Transverse colon (tissue), 4 donors: ENCODE measurements around the gene SLC6A13. TPM values are rescaled to one million over a fixed set of nuclear protein-coding genes. Genes with fewer than 3 reads are reported as not detected.

ENCODE experiments used
- DNase-seq: peaks from one replicate; pipeline ENCODE4 v3.0.0-alpha.2; 2019
- H3K27ac ChIP-seq, 4 donors: fragments of 200-600 bp; sonication (generic); 2 replicates each; pipeline ENCODE4 v1.5.1; 2016 to 2018; ENCODE audit warnings: inconsistent platforms in 4 of 4
- H3K27me3 ChIP-seq: fragments of 200-600 bp; sonication (generic); 2 replicates; pipeline ENCODE4 v1.5.1; 2017; ENCODE audit warnings: inconsistent platforms
- H3K36me3 ChIP-seq, 4 donors: fragments of 200-600 bp; sonication (generic); 2 replicates each; pipeline ENCODE4 v1.5.1; 2017 to 2019; ENCODE audit warnings: inconsistent platforms in 4 of 4
- H3K4me1 ChIP-seq, 4 donors: fragments of 200-600 bp; sonication (generic); 2 replicates each; pipeline ENCODE4 v1.5.1; 2017 to 2020; ENCODE audit warnings: inconsistent platforms in 4 of 4
- H3K4me3 ChIP-seq, 4 donors: fragments of 200-600 bp; sonication (generic); 1 replicate in 1 of 4; 2 replicates in 3 of 4; pipeline versions ENCODE4 v1.5.1 to v1.6.1; 2017 to 2019; ENCODE audit warnings: inconsistent platforms in 4 of 4
- H3K9me3 ChIP-seq, 2 donors: fragments of 200-600 bp; sonication (generic); 2 replicates each; pipeline ENCODE4 v1.5.1; 2017 to 2019; ENCODE audit warnings: inconsistent platforms in 2 of 2
- EP300 ChIP-seq: sonication (generic); formaldehyde crosslinking; IDR thresholded peaks from one replicate; pipeline ENCODE4 v1.6.1; 2017; ENCODE audit warnings: antibody characterized with exemption, low read depth
- POLR2A ChIP-seq: fragments of 450-650 bp; IDR thresholded peaks from one replicate; pipeline ENCODE4 v1.6.1; 2016; ENCODE audit warnings: antibody characterized with exemption, mild to moderate bottlenecking, moderate library complexity
- POLR2AphosphoS5 ChIP-seq, 3 donors: sonication (generic); formaldehyde crosslinking; IDR thresholded peaks; one replicate each; pipeline ENCODE4 v1.6.1; 2016; ENCODE audit warnings: antibody characterized with exemption in 3 of 3
- WGBS, 2 donors: methylation state at CpG; one replicate each; pipeline ENCODE4 v1.1.5; 2018; ENCODE audit warnings: low coverage in 1 of 2; 5-methylcytosine and 5-hydroxymethylcytosine counted together
- in situ Hi-C, 4 donors: fragments of 200-750 bp; cut with MboI; loops; one replicate each; pipeline versions ENCODE4 v1.15.0 to v1.15.1; 2017; ENCODE audit warnings: low sequenced_read_pairs in 3 of 4, low pct_ligation_motif_present in 1 of 4, low pct_unique_long_range_greater_than_20kb in 1 of 4
- intact Hi-C: fragments of 100-400 bp; cut with DNase I; formaldehyde crosslinking; loops from one replicate; pipeline ENCODE4 v1.15.1; 2023; ENCODE audit warnings: low total_unique reads
- total RNA-seq, 4 donors: library from RNA; depleted of rRNA; stranded (reverse); fragments of >200 nt; gene quantifications; one replicate each; pipeline ENCODE4 v1.1.0, GENCODE V29; 2016
- TF ChIP-seq, protein P1 (sequence below), 5 experiments: fragments of 200-600 bp in 3 of 5; fragments of 450-650 bp in 2 of 5; sonication (generic) in 3 of 5; IDR thresholded peaks; 1 replicate in 2 of 5; 2 replicates in 3 of 5; pipeline ENCODE4 v1.5.1; 2016 to 2017; ENCODE audit warnings: antibody characterized with exemption in 5 of 5, inconsistent platforms in 3 of 5, mild to moderate bottlenecking in 2 of 5, moderate library complexity in 1 of 5

The SLC6A13 gene
- total RNA-seq, 4 donors from 2014 or later = not detected

DNA sequence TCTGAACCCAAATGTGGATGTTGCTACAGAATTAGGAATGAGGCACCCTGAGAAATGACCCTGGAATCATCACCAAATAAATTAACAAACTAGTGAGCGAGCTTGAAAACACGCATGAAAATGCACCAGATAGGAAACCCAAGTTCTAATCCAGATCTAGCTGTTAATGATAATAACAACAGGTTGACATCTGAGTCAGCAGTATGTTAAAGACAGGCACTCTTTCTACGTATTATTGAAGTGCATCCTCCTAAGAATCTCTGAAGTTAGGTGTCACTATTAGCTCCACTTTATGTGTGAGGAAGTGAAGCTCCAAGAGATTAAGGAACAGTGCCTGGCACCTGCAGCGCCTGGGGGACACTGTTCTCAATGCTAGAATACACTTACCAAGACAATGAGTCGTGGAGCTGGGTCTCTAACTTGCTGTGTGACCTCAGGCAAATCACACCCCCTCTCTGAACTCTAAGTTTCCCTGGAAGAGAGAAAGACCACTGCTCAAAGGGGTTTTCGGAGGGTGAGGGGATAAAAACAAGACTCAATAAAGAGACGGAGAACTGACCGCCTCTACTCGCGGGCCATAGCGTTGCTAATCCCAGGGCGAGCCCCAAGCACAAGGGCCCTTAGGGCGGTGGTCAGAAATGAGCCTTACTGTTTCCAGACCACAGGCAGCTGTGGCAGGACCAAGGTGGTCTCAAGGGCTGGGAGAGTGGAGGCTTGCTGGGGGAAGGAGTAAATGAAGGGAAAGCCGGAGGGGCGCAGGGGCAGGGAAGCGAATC lies 50.8 kb downstream of the SLC6A13 start:
- in situ Hi-C loops = no loop called here

DNA sequence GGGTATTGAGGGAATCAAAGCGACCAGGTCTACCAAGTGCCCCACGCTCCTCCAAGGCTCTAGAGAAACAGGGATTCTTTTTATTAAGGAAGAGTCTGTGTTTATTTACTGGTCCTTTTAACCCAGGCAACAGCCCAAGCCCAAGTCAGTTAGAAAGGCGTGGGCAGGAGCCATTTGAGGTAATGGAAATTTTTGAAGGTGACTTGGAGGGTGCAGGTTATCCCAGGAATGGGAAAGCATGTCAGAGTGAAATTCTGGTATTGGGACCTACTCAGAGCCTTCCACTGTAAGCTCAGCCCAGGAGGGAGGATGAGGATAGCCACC lies 51.5 kb downstream of the SLC6A13 start:
- Histone ChIP-seq H3K4me1 (peaks cover 5 to 24% (median 16%) of the 10 kb centered on the region in 4 donors), H3K27ac (peak overlapping the region in 2 of 4 donors; percentile 15 to 32), H3K9me3 (no peaks in the 10 kb centered on the region), H3K4me3 (no peak overlapping the region), H3K27me3 (peaks cover 14% of the 10 kb centered on the region), H3K36me3 (no peaks in the 10 kb centered on the region)
- no peak for DNase-seq
- WGBS, 2 donors = 35 to 58% methylated on average over 3 of the region's 3 CpGs
- TF ChIP-seq POLR2AphosphoS5 (IDR thresholded peaks at IDR 0.05) (no peak), EP300 (no peak), POLR2A (no peak)
- TF ChIP-seq, protein P1, sequence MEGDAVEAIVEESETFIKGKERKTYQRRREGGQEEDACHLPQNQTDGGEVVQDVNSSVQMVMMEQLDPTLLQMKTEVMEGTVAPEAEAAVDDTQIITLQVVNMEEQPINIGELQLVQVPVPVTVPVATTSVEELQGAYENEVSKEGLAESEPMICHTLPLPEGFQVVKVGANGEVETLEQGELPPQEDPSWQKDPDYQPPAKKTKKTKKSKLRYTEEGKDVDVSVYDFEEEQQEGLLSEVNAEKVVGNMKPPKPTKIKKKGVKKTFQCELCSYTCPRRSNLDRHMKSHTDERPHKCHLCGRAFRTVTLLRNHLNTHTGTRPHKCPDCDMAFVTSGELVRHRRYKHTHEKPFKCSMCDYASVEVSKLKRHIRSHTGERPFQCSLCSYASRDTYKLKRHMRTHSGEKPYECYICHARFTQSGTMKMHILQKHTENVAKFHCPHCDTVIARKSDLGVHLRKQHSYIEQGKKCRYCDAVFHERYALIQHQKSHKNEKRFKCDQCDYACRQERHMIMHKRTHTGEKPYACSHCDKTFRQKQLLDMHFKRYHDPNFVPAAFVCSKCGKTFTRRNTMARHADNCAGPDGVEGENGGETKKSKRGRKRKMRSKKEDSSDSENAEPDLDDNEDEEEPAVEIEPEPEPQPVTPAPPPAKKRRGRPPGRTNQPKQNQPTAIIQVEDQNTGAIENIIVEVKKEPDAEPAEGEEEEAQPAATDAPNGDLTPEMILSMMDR (IDR thresholded peaks at IDR 0.05) = no peak
- in situ Hi-C loops = no loop called here
- intact Hi-C loops = no loop called here

More for the DNA sequence above, 50.8 kb downstream of the SLC6A13 start:
- Histone ChIP-seq H3K36me3 (no peaks in the 10 kb centered on the region), H3K9me3 (no peaks in the 10 kb centered on the region), H3K27me3 (peaks cover 14% of the 10 kb centered on the region), H3K4me1 (peaks cover 5 to 24% (median 16%) of the 10 kb centered on the region in 4 donors), H3K27ac (peak overlapping the region in 1 of 4 donors; percentile 44), H3K4me3 (no peak overlapping the region)
- intact Hi-C loops = no loop called here
- no peak for TF ChIP-seq EP300
- TF ChIP-seq POLR2AphosphoS5 (IDR thresholded peaks at IDR 0.05) = no peak
- TF ChIP-seq, protein P1 (IDR thresholded peaks at IDR 0.05) = no peak
- TF ChIP-seq POLR2A = no peak
- DNase-seq = no peak
- 85 to 86% methylated on average over 6 to 16 of the region's 16 CpGs for WGBS, 2 donors

DNA sequence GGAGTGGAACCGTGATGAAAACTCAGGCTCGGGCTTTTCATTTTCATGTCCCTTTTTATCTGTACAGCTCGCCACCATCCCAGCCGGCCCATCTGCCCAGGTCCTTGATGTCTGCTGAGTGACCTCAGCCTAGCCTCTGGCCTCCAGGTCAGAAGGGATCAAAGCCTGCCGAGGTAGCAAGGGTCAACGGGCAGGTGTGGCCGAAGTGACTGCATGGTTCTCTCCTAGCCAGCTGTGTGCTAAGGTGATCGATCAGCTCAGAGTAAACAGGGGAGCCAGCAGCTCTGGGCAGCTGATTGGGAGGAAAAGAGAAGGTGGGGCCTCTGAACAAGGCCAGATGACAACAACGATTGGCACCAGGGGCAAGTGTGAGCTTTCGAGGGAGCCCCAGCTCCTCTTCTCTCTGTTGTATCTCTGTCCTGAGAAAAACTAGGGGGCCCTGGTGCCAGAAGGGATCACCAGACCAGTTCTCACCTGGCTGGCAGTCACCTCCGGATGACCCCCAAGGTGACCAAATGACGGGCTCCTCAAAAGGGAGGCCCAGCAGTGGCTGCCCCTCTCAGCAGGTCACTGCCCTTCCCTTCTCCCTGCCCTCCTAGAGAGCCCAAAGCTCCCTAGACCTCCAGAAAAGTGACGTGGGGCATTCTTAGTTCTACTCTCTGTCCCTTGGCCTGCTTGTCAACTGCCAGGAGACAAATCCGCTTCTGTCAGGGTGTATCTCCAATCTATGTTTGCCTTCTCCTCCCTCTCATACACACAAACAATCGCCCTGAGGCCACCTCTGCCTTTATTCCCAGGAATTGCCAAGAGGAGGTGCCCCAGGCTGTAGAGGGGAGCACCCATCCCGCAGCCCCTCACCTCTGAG lies 52.1 kb downstream of the SLC6A13 start:
- Histone ChIP-seq H3K9me3 (no peaks in the 10 kb centered on the region), H3K4me1 (peaks cover 5 to 24% (median 16%) of the 10 kb centered on the region in 4 donors), H3K4me3 (no peak overlapping the region), H3K36me3 (no peaks in the 10 kb centered on the region), H3K27me3 (peaks cover 18% of the 10 kb centered on the region), H3K27ac (peak overlapping the region in 2 of 4 donors; percentile 15 to 32)
- intact Hi-C loops (no loop called here), in situ Hi-C loops (no loop called here)
- WGBS, 2 donors = 66 to 74% methylated on average over 5 to 16 of the region's 16 CpGs
- DNase-seq = no peak
- no peak for TF ChIP-seq POLR2A
- no peak for TF ChIP-seq POLR2AphosphoS5 (IDR thresholded peaks at IDR 0.05)
- TF ChIP-seq EP300 = no peak
- TF ChIP-seq, protein P1 (IDR thresholded peaks at IDR 0.05) = no peak

DNA sequence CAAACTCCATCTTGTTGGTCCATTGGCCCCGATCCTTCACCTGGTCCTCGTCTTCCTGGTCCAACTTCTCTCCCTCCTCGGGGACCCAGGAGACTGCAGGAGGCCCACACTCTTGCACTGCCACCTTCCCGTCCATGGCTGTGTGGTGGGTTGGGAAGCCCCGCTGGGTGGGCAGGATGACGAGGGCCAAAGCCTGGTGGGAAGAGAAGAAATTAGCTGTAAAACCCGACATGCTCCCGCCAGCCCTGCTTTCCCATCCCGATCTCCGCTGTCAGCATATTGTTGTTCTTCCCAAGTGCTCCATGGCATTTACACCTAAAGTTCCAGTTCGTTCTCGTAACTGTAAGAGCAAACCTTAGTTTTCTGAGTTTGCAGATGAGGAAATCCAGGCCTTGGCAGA lies 52.8 kb downstream of the SLC6A13 start:
- Histone ChIP-seq H3K4me3 (no peak overlapping the region), H3K36me3 (no peaks in the 10 kb centered on the region), H3K9me3 (no peaks in the 10 kb centered on the region), H3K27ac (no peak overlapping the region), H3K27me3 (peaks cover 25% of the 10 kb centered on the region), H3K4me1 (peaks cover 5 to 24% (median 16%) of the 10 kb centered on the region in 4 donors)
- in situ Hi-C loops (no loop called here), intact Hi-C loops (no loop called here)
- no peak for DNase-seq
- no peak for TF ChIP-seq POLR2A
- TF ChIP-seq POLR2AphosphoS5 (IDR thresholded peaks at IDR 0.05) = no peak
- TF ChIP-seq, protein P1 (IDR thresholded peaks at IDR 0.05) = no peak
- no peak for TF ChIP-seq EP300
- WGBS, 2 donors = 91% methylated on average over 6 to 12 of the region's 12 CpGs
